ENCODE data around the gene RASSF1. TPM values are rescaled to one million over a fixed set of nuclear protein-coding genes. Genes with fewer than 3 reads are reported as not detected.
A peak's percentile ranks its signal among the peaks of the same experiment; 100 is the strongest.

RASSF1 gene
- total RNA-seq, 1 experiment from 2014 or later: 17.4 TPM

DNA sequence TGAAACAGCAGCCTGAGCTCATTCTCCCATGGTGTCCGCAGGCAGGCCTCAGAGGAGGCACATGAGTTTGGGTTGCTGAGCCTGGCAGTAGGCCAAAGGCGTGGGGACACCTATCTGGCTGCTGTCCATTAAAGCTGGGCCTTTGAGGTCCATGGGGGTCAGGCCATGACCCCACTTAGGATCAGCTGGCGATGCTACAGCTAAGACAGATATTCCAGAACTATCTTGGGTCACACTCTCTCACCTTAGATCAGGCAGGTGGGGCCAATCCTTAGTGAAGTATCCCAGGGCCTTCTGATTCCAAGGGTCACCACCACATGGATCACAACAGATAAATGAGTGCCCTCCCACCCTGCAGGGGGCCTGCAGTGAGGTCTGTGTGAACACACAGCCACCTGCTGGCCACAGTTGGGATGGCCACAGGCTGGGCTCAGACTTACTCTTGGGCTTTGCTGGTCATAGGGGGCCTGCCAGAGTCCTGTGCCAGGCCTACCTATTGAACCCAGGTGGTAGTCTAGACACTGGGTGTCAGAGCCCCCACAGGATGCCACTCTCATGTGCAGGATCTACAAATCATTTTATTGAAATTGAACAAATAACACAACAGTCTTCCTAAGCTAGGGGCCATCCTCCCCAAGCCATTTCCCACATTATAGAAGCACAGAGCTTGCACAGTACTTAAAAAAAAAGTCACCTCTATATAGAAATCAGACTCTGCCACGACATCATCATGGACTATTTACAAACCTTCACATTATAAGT, 16.1 kb downstream of the RASSF1 start:
- no TSS peak for BruUV-seq (replicated peaks)
- ChIA-PET CTCF (interaction anchor here (0.6 to 1.1 kb wide), 4 partner anchors 12 to 190 kb away, joined by 3 to 4 read pairs (median 3); partner anchors contain the start of genes HYAL3 and NAA80), POLR2A (interaction anchor here (0.7 kb wide), 1 partner anchor 288 kb away, joined by 3 read pairs; no protein-coding TSS in a partner anchor)
- H3K9me3 ChIP-seq (ENCODE audit: control insufficient read depth, insufficient read depth, low read depth, low read length): no peaks in the 10 kb centered on the region
- no peak for TF ChIP-seq POLR2AphosphoS5 (IDR thresholded peaks at IDR 0.05; ENCODE audit: low read depth, low read length)
- TF ChIP-seq, protein P1, sequence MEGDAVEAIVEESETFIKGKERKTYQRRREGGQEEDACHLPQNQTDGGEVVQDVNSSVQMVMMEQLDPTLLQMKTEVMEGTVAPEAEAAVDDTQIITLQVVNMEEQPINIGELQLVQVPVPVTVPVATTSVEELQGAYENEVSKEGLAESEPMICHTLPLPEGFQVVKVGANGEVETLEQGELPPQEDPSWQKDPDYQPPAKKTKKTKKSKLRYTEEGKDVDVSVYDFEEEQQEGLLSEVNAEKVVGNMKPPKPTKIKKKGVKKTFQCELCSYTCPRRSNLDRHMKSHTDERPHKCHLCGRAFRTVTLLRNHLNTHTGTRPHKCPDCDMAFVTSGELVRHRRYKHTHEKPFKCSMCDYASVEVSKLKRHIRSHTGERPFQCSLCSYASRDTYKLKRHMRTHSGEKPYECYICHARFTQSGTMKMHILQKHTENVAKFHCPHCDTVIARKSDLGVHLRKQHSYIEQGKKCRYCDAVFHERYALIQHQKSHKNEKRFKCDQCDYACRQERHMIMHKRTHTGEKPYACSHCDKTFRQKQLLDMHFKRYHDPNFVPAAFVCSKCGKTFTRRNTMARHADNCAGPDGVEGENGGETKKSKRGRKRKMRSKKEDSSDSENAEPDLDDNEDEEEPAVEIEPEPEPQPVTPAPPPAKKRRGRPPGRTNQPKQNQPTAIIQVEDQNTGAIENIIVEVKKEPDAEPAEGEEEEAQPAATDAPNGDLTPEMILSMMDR (IDR thresholded peaks at IDR 0.05): peak; percentile 88
- TF ChIP-seq SIN3A (IDR thresholded peaks at IDR 0.05; ENCODE audit: borderline replicate concordance, insufficient read depth, low read depth, low read length): no peak
- no peak for TF ChIP-seq TCF7L2 (IDR thresholded peaks at IDR 0.05; ENCODE audit: low read depth, low read length)
- TF ChIP-seq, protein P2, sequence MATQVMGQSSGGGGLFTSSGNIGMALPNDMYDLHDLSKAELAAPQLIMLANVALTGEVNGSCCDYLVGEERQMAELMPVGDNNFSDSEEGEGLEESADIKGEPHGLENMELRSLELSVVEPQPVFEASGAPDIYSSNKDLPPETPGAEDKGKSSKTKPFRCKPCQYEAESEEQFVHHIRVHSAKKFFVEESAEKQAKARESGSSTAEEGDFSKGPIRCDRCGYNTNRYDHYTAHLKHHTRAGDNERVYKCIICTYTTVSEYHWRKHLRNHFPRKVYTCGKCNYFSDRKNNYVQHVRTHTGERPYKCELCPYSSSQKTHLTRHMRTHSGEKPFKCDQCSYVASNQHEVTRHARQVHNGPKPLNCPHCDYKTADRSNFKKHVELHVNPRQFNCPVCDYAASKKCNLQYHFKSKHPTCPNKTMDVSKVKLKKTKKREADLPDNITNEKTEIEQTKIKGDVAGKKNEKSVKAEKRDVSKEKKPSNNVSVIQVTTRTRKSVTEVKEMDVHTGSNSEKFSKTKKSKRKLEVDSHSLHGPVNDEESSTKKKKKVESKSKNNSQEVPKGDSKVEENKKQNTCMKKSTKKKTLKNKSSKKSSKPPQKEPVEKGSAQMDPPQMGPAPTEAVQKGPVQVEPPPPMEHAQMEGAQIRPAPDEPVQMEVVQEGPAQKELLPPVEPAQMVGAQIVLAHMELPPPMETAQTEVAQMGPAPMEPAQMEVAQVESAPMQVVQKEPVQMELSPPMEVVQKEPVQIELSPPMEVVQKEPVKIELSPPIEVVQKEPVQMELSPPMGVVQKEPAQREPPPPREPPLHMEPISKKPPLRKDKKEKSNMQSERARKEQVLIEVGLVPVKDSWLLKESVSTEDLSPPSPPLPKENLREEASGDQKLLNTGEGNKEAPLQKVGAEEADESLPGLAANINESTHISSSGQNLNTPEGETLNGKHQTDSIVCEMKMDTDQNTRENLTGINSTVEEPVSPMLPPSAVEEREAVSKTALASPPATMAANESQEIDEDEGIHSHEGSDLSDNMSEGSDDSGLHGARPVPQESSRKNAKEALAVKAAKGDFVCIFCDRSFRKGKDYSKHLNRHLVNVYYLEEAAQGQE (IDR thresholded peaks at IDR 0.05; ENCODE audit: insufficient read depth in 1 of 2, low read depth in 2 of 2, low read length in 1 of 2): no peak
- peaks cover 5% of the 10 kb centered on the region; the same call in 1 of the 2 replicates for H3K36me3 ChIP-seq (ENCODE audit: control insufficient read depth, insufficient read depth, low read length)
- H3K4me3 ChIP-seq (ENCODE audit: low read depth in 2 of 2, low read length in 2 of 2): no peak overlapping the region
- no peak overlapping the region for H3K27ac ChIP-seq (ENCODE audit: low read length)
- H3K4me1 ChIP-seq (ENCODE audit: control insufficient read depth, insufficient read depth, low read length): peaks cover 33% of the 10 kb centered on the region
- H3K27me3 ChIP-seq (ENCODE audit: control insufficient read depth, insufficient read depth, low read length): no peaks in the 10 kb centered on the region
- in situ Hi-C loops (cut with HindIII; ENCODE audit: low pct_unique_long_range_greater_than_20kb, low sequenced_read_pairs) (no loop called here), intact Hi-C loops (cut with micrococcal nuclease; ENCODE audit: unreplicated experiment) (no loop called here)
- ATAC-seq: peak; percentile 48
- DNase-seq (ENCODE audit: low read depth, low spot score): no peak

DNA sequence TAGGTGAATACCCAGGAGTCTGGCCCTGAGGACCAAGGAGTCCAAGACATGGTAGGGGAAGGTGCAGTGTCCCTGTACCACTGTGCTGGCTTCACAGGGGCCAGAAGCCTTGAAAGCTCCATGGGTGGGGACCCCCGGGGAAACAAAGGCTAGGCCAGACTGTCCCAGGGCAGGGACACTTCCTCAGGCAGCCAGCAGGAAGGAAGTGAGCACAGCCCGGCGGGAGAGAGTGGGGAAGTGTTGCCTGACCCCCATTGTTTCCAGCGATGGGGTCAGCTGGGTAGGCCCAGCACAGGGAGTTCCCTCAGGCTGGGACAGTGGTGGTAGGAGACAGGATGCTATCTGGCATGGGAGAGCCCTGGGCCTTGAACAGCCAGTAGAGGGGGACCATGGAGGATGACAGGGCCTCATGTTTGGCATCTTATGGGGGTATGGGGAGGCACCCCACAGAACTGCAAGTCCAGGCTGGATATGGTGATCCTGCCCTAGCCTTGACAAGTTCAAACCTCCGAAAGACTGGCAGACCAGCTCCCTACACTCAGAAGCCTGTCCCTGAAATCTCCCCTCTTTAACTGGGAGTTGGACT, 16.9 kb downstream of the RASSF1 start:
- in situ Hi-C loops (cut with HindIII; ENCODE audit: low pct_unique_long_range_greater_than_20kb, low sequenced_read_pairs): no loop called here
- Histone ChIP-seq H3K27ac (ENCODE audit: low read length) (no peak overlapping the region), H3K4me1 (ENCODE audit: control insufficient read depth, insufficient read depth, low read length) (peaks cover 33% of the 10 kb centered on the region), H3K27me3 (ENCODE audit: control insufficient read depth, insufficient read depth, low read length) (no peaks in the 10 kb centered on the region), H3K9me3 (ENCODE audit: control insufficient read depth, insufficient read depth, low read depth, low read length) (no peaks in the 10 kb centered on the region), H3K36me3 (ENCODE audit: control insufficient read depth, insufficient read depth, low read length) (peaks cover 5% of the 10 kb centered on the region; the same call in 1 of the 2 replicates), H3K4me3 (ENCODE audit: low read depth in 2 of 2, low read length in 2 of 2) (no peak overlapping the region)
- BruUV-seq (replicated peaks): no TSS peak
- TF ChIP-seq, protein P2 (IDR thresholded peaks at IDR 0.05; ENCODE audit: insufficient read depth in 1 of 2, low read depth in 2 of 2, low read length in 1 of 2): no peak
- TF ChIP-seq POLR2AphosphoS5 (IDR thresholded peaks at IDR 0.05; ENCODE audit: low read depth, low read length) (no peak), TCF7L2 (IDR thresholded peaks at IDR 0.05; ENCODE audit: low read depth, low read length) (no peak), SIN3A (IDR thresholded peaks at IDR 0.05; ENCODE audit: borderline replicate concordance, insufficient read depth, low read depth, low read length) (no peak)
- TF ChIP-seq, protein P1 (IDR thresholded peaks at IDR 0.05): no peak
- ChIA-PET POLR2A (interaction anchor here (0.7 kb wide), 1 partner anchor 287 kb away, joined by 3 read pairs; no protein-coding TSS in a partner anchor), CTCF (interaction anchor here (0.6 kb wide), 1 partner anchor 11 kb away, joined by 3 read pairs; no protein-coding TSS in a partner anchor)
- ATAC-seq (no peak), DNase-seq (ENCODE audit: low read depth, low spot score) (no peak)
- intact Hi-C loops (cut with micrococcal nuclease; ENCODE audit: unreplicated experiment): no loop called here

Measured in Panc1 (cell line).